Measurements from ENCODE around the gene PURA. TPM values are rescaled to one million over a fixed set of nuclear protein-coding genes. Genes with fewer than 3 reads are reported as not detected.

PURA gene
- total and polyA plus RNA-seq, 2 donors (not counting 1 experiment from before 2014, with no cell fraction given), result 2.2 to 23.5 TPM

DNA sequence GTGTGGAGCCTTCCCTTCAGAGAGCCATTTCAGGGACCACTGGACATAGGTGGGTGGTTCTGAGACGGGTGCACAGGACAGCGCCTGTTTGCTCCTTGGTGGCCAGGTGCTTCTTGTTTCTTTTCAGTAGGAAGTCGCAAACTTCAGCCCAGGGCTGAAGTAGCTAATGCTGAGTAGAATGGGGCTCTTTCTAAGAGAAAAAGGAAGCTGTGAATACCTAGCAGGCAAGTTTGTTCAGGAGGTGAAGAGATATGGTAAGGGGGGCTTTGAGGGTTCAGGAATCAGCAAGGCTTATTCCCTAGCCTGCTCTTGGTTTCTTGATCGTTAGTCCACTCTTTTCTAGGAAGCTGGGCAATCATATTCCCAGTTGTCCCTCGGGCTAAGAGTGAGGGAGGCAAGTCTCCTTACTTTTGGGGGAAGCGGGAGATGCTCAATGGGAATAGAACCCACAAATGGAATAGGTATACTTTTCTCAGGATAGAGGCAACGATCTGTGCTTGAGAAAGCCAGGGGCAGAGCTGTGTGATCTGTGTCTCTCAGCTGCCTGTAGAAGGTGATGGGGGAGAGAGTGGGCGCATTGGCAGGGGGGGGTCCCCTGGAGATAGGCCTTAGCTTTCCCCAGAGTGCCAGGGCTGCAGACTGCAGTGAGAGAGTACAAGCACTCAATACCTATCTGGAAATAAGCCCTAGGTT lies 1.9 kb upstream of the PURA start:
- Histone ChIP-seq H3K27me3 (replicated peaks in 1 of 4; ENCODE audit: control extremely low read depth in 1 of 4, control insufficient read depth in 3 of 4, insufficient read depth in 4 of 4, low read length in 3 of 4) (peaks cover 5 to 23% (median 13%) of the 10 kb centered on the region in 4 experiments), H2AFZ (ENCODE audit: insufficient read depth, low read depth, low read length, poor library complexity, severe bottlenecking) (no peak overlapping the region), H3K27ac (ENCODE audit: low read length in 2 of 2) (peak overlapping the region in 1 of 2 donors; percentile 38), H3K9me3 (ENCODE audit: control extremely low read depth in 1 of 3, control insufficient read depth in 2 of 3, insufficient read depth in 1 of 3, low read length in 2 of 3) (peaks cover 0 to 7% (median 2%) of the 10 kb centered on the region in 3 donors), H3K4me3 (ENCODE audit: control extremely low read depth in 1 of 5, extremely low read depth in 1 of 5, insufficient read depth in 1 of 5, low read depth in 2 of 5, low read length in 4 of 5) (peak overlapping the region in 1 of 5 experiments; percentile 4), H3K79me2 (ENCODE audit: control insufficient read depth, insufficient read depth, low read length) (peaks cover 68% of the 10 kb centered on the region), H3K4me2 (replicated peaks; ENCODE audit: low read depth, low read length, poor library complexity, severe bottlenecking) (peak overlapping the region; percentile 98), H4K20me1 (ENCODE audit: control insufficient read depth, insufficient read depth, low read length, poor library complexity, severe bottlenecking) (peaks cover 43% of the 10 kb centered on the region), H3K9ac (ENCODE audit: low read length) (no peak overlapping the region), H3K36me3 (replicated peaks in 1 of 2; ENCODE audit: control extremely low read depth in 1 of 2, control insufficient read depth in 1 of 2, extremely low read depth in 1 of 2, insufficient read depth in 2 of 2, low read length in 1 of 2) (no peaks in the 10 kb centered on the region), H3K4me1 (ENCODE audit: control insufficient read depth in 2 of 2, insufficient read depth in 2 of 2, low read length in 2 of 2) (peaks cover 50 to 57% of the 10 kb centered on the region in 2 donors)
- Mint-ChIP-seq H3K9me3 (ENCODE audit: insufficient read depth) (no peaks in the 10 kb centered on the region), H3K27ac (peak overlapping the region; percentile 79), H3K4me3 (peak overlapping the region; percentile 98), H3K4me1 (peaks cover 68% of the 10 kb centered on the region), H3K27me3 (peaks cover 11% of the 10 kb centered on the region)
- CTCF ChIA-PET, result interaction anchor here (0.6 to 1.6 kb wide), 4 partner anchors 24 to 1533 kb away, joined by 3 to 11 read pairs (median 6); no protein-coding TSS in a partner anchor
- 28% methylated on average over 5 of the region's 8 CpGs for WGBS (ENCODE audit: insufficient coverage)
- ATAC-seq (ENCODE audit: low read depth) (no peak), DNase-seq (peak; percentile 54)
- TF ChIP-seq EZH2 (IDR thresholded peaks at IDR 0.05; ENCODE audit: borderline replicate concordance, insufficient read depth, low read depth, low read length, poor library complexity, severe bottlenecking), result no peak
- TF ChIP-seq, protein P1, sequence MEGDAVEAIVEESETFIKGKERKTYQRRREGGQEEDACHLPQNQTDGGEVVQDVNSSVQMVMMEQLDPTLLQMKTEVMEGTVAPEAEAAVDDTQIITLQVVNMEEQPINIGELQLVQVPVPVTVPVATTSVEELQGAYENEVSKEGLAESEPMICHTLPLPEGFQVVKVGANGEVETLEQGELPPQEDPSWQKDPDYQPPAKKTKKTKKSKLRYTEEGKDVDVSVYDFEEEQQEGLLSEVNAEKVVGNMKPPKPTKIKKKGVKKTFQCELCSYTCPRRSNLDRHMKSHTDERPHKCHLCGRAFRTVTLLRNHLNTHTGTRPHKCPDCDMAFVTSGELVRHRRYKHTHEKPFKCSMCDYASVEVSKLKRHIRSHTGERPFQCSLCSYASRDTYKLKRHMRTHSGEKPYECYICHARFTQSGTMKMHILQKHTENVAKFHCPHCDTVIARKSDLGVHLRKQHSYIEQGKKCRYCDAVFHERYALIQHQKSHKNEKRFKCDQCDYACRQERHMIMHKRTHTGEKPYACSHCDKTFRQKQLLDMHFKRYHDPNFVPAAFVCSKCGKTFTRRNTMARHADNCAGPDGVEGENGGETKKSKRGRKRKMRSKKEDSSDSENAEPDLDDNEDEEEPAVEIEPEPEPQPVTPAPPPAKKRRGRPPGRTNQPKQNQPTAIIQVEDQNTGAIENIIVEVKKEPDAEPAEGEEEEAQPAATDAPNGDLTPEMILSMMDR (IDR thresholded peaks at IDR 0.05), result no peak
- intact Hi-C loops (cut with micrococcal nuclease), result loop anchor here (10.0 kb wide), 1 partner anchor 1567 kb away; the partner anchor contains the start of gene ETF1
- POLR2A ChIA-PET, result interaction anchor here (0.5 to 0.7 kb wide), 3 partner anchors 187 to 1913 kb away, joined by 3 to 9 read pairs (median 3); no protein-coding TSS in a partner anchor

Data from B cell (primary cell).